ENCODE results near the gene CADM4.

CADM4 gene

GRCh38 chr19:43672061-43672679, 32.5 kb upstream of the CADM4 start:
- no peak overlapping the region for H3K4me3 ChIP-seq (ENCODE audit: low read depth, low read length)

GRCh38 chr19:43668406-43669109, 28.9 kb upstream of the CADM4 start:
- no peak for TF ChIP-seq CTCF (IDR thresholded peaks at IDR 0.05; ENCODE audit: borderline replicate concordance, insufficient read depth, low read depth, low read length)
- peak overlapping the region; percentile 36 for H3K4me3 ChIP-seq (ENCODE audit: low read depth, low read length)

More at GRCh38 chr19:43672061-43672679, 32.5 kb upstream of the CADM4 start:
- no peak for TF ChIP-seq CTCF (IDR thresholded peaks at IDR 0.05; ENCODE audit: borderline replicate concordance, insufficient read depth, low read depth, low read length)

GRCh38 chr19:43667876-43668405, 28.3 kb upstream of the CADM4 start:
- TF ChIP-seq CTCF (IDR thresholded peaks at IDR 0.05; ENCODE audit: borderline replicate concordance, insufficient read depth, low read depth, low read length) = no peak
- H3K4me3 ChIP-seq (ENCODE audit: low read depth, low read length) = no peak overlapping the region

GRCh38 chr19:43667126-43667875, 27.7 kb upstream of the CADM4 start:
- no peak overlapping the region for H3K4me3 ChIP-seq (ENCODE audit: low read depth, low read length)
- TF ChIP-seq CTCF (IDR thresholded peaks at IDR 0.05; ENCODE audit: borderline replicate concordance, insufficient read depth, low read depth, low read length) = no peak

GRCh38 chr19:43664018-43664417, 24.4 kb upstream of the CADM4 start:
- no peak overlapping the region for H3K4me3 ChIP-seq (ENCODE audit: low read depth, low read length)
- TF ChIP-seq CTCF (IDR thresholded peaks at IDR 0.05; ENCODE audit: borderline replicate concordance, insufficient read depth, low read depth, low read length) = no peak

- no peak overlapping the region for H3K4me3 ChIP-seq (ENCODE audit: low read depth, low read length)
- TF ChIP-seq CTCF (IDR thresholded peaks at IDR 0.05; ENCODE audit: borderline replicate concordance, insufficient read depth, low read depth, low read length) = no peak
Measured at GRCh38 chr19:43662487-43662886, 22.8 kb upstream of the CADM4 start.
